HG02840 (cell line): ENCODE measurements around the gene PRR12.

ENCODE experiments used
- ATAC-seq: cut with Tn5 transposase; IDR thresholded peaks from one replicate; pipeline ENCODE4 v1.9.1; 2021; ENCODE audit warnings: mild to moderate bottlenecking, moderate library complexity, moderate number of reproducible peaks; ENCODE audit not compliant: unreplicated experiment, low FRiP score

PRR12 gene

GRCh38 chr19:49564616-49565045, 26.4 kb upstream of the PRR12 start:
- ATAC-seq = no peak

- no peak for ATAC-seq
Measured at GRCh38 chr19:49565261-49565660, 25.7 kb upstream of the PRR12 start.

GRCh38 chr19:49566302-49566701, 24.7 kb upstream of the PRR12 start:
- no peak for ATAC-seq

- no peak for ATAC-seq
Measured at GRCh38 chr19:49567861-49568441, 23.0 kb upstream of the PRR12 start.

GRCh38 chr19:49570138-49570856, 20.7 kb upstream of the PRR12 start:
- no peak for ATAC-seq

- ATAC-seq = no peak
Measured at GRCh38 chr19:49570997-49571676, 19.8 kb upstream of the PRR12 start.

- ATAC-seq = no peak
Measured at GRCh38 chr19:49573009-49573408, 18.0 kb upstream of the PRR12 start.

GRCh38 chr19:49573425-49573824, 17.6 kb upstream of the PRR12 start:
- ATAC-seq = no peak

GRCh38 chr19:49574206-49574755, 16.7 kb upstream of the PRR12 start:
- ATAC-seq = no peak

- ATAC-seq = no peak
Measured at GRCh38 chr19:49579193-49579592, 11.8 kb upstream of the PRR12 start.

GRCh38 chr19:49579947-49580263, 11.1 kb upstream of the PRR12 start:
- ATAC-seq = no peak

- peak; percentile 89 for ATAC-seq
Measured at GRCh38 chr19:49580264-49581006, 10.5 kb upstream of the PRR12 start, which contains the start of gene NOSIP. Gene NOSIP (minus strand): TSS chr19:49580556. CDS start chr19:49560691, 19,865 bp downstream.

GRCh38 chr19:49581007-49581508, 9.9 kb upstream of the PRR12 start, which contains the start of gene PRRG2:
Gene PRRG2 (plus strand): TSS chr19:49581316. CDS start chr19:49583220, 1,904 bp downstream.
- ATAC-seq = no peak

GRCh38 chr19:49583239-49583638, 7.7 kb upstream of the PRR12 start:
- ATAC-seq = no peak

- ATAC-seq = no peak
Measured at GRCh38 chr19:49585023-49585422, 6.0 kb upstream of the PRR12 start.

- no peak for ATAC-seq
Measured at GRCh38 chr19:49587227-49587626, 3.8 kb upstream of the PRR12 start.

GRCh38 chr19:49588365-49589122, 2.4 kb upstream of the PRR12 start:
- no peak for ATAC-seq

GRCh38 chr19:49589502-49589905, 1.5 kb upstream of the PRR12 start:
- ATAC-seq = no peak

GRCh38 chr19:49590071-49590970, 661 bp upstream of the PRR12 start:
- peak; percentile 60 for ATAC-seq
